ENCODE results near the gene MICU2.

DNA sequence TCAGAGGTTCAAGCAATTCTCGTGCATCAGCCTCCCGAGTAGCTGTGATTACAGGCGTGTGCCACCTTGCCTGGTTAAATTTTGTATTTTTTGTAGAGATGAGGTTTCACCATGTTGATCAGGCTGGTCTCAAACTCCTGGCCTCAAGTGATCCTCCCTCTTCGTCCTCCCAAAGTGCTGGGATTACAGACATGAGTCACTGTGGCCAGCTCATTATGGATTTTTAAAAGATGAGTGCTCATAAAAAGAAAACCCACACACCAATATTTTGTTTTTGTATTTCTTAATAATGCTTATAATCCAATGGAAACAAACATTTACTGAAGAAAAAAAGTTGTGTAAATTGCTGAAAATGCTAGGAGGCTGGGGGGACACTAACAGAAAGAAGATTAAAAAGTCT lies 5.0 kb upstream of the MICU2 start:
- no peak for TF ChIP-seq POLR2A (IDR thresholded peaks at IDR 0.05)
- TF ChIP-seq, protein P1, sequence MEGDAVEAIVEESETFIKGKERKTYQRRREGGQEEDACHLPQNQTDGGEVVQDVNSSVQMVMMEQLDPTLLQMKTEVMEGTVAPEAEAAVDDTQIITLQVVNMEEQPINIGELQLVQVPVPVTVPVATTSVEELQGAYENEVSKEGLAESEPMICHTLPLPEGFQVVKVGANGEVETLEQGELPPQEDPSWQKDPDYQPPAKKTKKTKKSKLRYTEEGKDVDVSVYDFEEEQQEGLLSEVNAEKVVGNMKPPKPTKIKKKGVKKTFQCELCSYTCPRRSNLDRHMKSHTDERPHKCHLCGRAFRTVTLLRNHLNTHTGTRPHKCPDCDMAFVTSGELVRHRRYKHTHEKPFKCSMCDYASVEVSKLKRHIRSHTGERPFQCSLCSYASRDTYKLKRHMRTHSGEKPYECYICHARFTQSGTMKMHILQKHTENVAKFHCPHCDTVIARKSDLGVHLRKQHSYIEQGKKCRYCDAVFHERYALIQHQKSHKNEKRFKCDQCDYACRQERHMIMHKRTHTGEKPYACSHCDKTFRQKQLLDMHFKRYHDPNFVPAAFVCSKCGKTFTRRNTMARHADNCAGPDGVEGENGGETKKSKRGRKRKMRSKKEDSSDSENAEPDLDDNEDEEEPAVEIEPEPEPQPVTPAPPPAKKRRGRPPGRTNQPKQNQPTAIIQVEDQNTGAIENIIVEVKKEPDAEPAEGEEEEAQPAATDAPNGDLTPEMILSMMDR (IDR thresholded peaks at IDR 0.05), result no peak
